ENCODE measurements around the gene SNAI1. TPM values are rescaled to one million over a fixed set of nuclear protein-coding genes. Genes with fewer than 3 reads are reported as not detected.

The SNAI1 gene
- total and polyA plus RNA-seq, 2 of the 4 experiments (the other 2 are of a cell fraction): 0.54 to 13.7 TPM

DNA sequence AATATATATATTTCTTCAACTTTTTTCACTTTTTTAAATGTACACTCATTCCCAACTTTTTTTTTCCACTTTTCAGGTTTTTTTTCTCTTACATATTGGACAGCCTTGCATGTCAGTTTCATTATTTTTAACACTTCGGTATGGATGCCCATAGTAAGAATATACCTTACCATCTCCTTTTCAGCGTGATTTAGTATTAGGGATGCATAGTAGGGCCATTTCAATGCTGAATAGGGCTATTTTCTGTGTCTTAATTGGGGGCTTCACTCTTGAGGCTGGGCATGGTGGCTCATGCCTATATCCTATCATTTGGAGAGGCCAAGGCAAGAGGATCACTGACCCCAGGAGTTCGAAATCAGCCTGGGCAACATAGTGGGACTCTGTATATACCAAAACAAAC, 39.8 kb upstream of the SNAI1 start:
- Histone ChIP-seq H3K14ac (replicated peaks; ENCODE audit: low read depth, low read length) (no peak overlapping the region), H4K91ac (ENCODE audit: insufficient read depth, low read depth, low read length) (no peak overlapping the region), H2BK120ac (ENCODE audit: low read depth, low read length) (no peak overlapping the region), H3K9me1 (ENCODE audit: insufficient read depth, low read length) (peaks cover 23% of the 10 kb centered on the region), H4K8ac (ENCODE audit: low read depth in 2 of 2, low read length in 2 of 2) (no peak overlapping the region), H3K36me3 (ENCODE audit: control insufficient read depth, insufficient read depth, low read length) (peaks cover 38% of the 10 kb centered on the region), H3K18ac (ENCODE audit: low read depth, low read length) (no peak overlapping the region), H4K5ac (ENCODE audit: low read depth, low read length) (no peak overlapping the region), H3K27me3 (ENCODE audit: control insufficient read depth, insufficient read depth, low read length) (no peaks in the 10 kb centered on the region), H3K4me3 (ENCODE audit: insufficient read depth, low read depth, low read length) (no peak overlapping the region), H3K9me3 (ENCODE audit: control insufficient read depth, insufficient read depth, low read length) (no peaks in the 10 kb centered on the region), H2BK15ac (ENCODE audit: low read depth, low read length) (no peak overlapping the region), H2BK5ac (ENCODE audit: low read depth, low read length, poor library complexity, severe bottlenecking) (no peak overlapping the region), H3K9ac (ENCODE audit: low read depth, low read length) (no peak overlapping the region), H2AK9ac (replicated peaks; ENCODE audit: low read depth, low read length, poor library complexity) (no peak overlapping the region), H3K4ac (ENCODE audit: low read depth, low read length) (no peak overlapping the region), H2AFZ (replicated peaks; ENCODE audit: low read length, poor library complexity) (no peak overlapping the region), H3K4me2 (ENCODE audit: low read depth, low read length) (no peak overlapping the region), H3K56ac (ENCODE audit: extremely low read depth, insufficient read depth, low read length) (no peak overlapping the region), H3K4me1 (ENCODE audit: control insufficient read depth, insufficient read depth, low read length) (peaks cover 9% of the 10 kb centered on the region), H3K27ac (ENCODE audit: insufficient read depth, low read length) (no peak overlapping the region), H4K20me1 (ENCODE audit: insufficient read depth, low read length) (peaks cover 34% of the 10 kb centered on the region), H3K79me1 (ENCODE audit: low read depth in 1 of 2, low read length in 2 of 2) (peaks cover 23 to 67% of the 10 kb centered on the region in 2 experiments), H2BK20ac (ENCODE audit: low read depth, low read length) (no peak overlapping the region), H2AK5ac (ENCODE audit: low read depth, low read length) (no peak overlapping the region), H3K23ac (ENCODE audit: low read depth, low read length) (no peak overlapping the region)
- WGBS, 2 experiments (ENCODE audit: extremely low coverage in 2 of 2, insufficient read length in 1 of 2): no CpG with 5 or more reads among the region's 3 CpGs
- dilution Hi-C loops (cut with HindIII; ENCODE audit: low sequenced_read_pairs, unreplicated experiment) (no loop called here), intact Hi-C loops (cut with micrococcal nuclease) (no loop called here), in situ Hi-C loops (cut with MboI; ENCODE audit: low sequenced_read_pairs) (no loop called here)
- no TSS peak for BruUV-seq (replicated peaks)
- ChIA-PET POLR2A (ENCODE audit: unreplicated experiment) (interaction anchor here (0.6 kb wide), 1 partner anchor 133 kb away, joined by 11 read pairs; no protein-coding TSS in a partner anchor), CTCF (interaction anchor here (1.2 kb wide), 1 partner anchor 12 kb away, joined by 4 read pairs; no protein-coding TSS in a partner anchor)
- no peak for DNase-seq
- TF ChIP-seq RAD21 (IDR thresholded peaks at IDR 0.05; ENCODE audit: low read length) (no peak), CTCF (conservative IDR thresholded peaks at IDR 0.05; ENCODE audit: low read depth, low read length) (no peak), POLR2A (IDR thresholded peaks at IDR 0.05; ENCODE audit: low read depth, low read length) (no peak), RFX5 (IDR thresholded peaks at IDR 0.05; ENCODE audit: low read depth, low read length) (no peak), MAFK (IDR thresholded peaks at IDR 0.05; ENCODE audit: low read depth, low read length) (no peak), NFE2L2 (IDR thresholded peaks at IDR 0.05; ENCODE audit: low read depth, low read length) (no peak), MAZ (IDR thresholded peaks at IDR 0.05; ENCODE audit: borderline replicate concordance, low read depth, low read length) (no peak), BHLHE40 (IDR thresholded peaks at IDR 0.05; ENCODE audit: low read depth, low read length) (no peak), CHD1 (IDR thresholded peaks at IDR 0.05; ENCODE audit: low read depth, low read length) (no peak), ELK1 (IDR thresholded peaks at IDR 0.05; ENCODE audit: borderline replicate concordance, low read depth, low read length) (no peak), RCOR1 (IDR thresholded peaks at IDR 0.05; ENCODE audit: insufficient replicate concordance, low read length) (no peak), USF2 (IDR thresholded peaks at IDR 0.05; ENCODE audit: low read depth, low read length) (no peak), FOS (IDR thresholded peaks at IDR 0.05; ENCODE audit: low read depth, low read length) (no peak), SMC3 (IDR thresholded peaks at IDR 0.05; ENCODE audit: low read depth, low read length) (no peak), CEBPB (IDR thresholded peaks at IDR 0.05; ENCODE audit: low read depth, low read length) (no peak), MXI1 (IDR thresholded peaks at IDR 0.05; ENCODE audit: borderline replicate concordance, low read depth, low read length) (no peak)
- ATAC-seq (ENCODE audit: low read depth): no peak

Measured in IMR-90 (cell line).